NCI-H2081 (cell line): Measurements from ENCODE around the gene FARP1.

Experiments
- DNase-seq, 2 experiments: peaks; one replicate each; lab custom pipeline; 2025; lab: John Stamatoyannopoulos, UW

The FARP1 gene

DNA sequence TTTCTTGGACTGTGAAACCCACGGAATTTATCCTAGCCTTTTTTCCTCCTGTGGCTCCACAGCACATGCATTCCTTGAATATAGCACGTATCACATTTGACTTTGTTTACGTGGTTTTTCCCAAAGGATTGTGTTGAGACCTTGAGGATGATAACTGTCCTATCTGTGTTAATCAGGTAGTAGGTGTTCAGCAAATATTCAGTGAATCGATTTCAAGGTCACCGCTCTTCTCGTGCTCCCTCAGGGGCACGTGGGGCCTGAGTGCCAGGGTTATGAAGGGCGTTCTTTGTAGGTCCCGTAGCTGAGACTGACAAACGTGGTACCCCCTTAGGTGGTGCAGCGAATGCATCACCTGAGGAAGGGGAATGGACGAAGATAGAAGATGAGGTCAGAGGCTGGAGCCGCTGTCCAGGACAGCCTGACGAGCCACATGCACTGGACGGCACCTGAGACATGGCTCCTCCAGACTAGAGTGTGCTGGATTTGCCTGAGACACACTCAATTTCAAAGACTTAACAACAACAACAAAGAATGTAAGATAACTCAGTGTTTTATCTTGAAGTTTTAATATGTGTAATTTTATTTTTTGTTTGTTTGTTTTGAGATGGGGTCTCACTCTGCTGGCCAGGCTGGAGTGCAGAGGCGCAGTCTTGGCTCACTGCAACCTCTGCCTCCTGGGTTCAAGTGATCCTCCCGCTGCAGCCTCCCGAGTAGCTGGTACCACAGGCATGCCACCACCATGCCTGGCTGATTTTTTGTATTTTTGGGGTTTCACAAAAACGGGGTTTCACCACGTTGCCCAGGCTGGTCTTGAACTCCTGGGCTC, 165.4 kb downstream of the FARP1 start:
- DNase-seq = no peak

DNA sequence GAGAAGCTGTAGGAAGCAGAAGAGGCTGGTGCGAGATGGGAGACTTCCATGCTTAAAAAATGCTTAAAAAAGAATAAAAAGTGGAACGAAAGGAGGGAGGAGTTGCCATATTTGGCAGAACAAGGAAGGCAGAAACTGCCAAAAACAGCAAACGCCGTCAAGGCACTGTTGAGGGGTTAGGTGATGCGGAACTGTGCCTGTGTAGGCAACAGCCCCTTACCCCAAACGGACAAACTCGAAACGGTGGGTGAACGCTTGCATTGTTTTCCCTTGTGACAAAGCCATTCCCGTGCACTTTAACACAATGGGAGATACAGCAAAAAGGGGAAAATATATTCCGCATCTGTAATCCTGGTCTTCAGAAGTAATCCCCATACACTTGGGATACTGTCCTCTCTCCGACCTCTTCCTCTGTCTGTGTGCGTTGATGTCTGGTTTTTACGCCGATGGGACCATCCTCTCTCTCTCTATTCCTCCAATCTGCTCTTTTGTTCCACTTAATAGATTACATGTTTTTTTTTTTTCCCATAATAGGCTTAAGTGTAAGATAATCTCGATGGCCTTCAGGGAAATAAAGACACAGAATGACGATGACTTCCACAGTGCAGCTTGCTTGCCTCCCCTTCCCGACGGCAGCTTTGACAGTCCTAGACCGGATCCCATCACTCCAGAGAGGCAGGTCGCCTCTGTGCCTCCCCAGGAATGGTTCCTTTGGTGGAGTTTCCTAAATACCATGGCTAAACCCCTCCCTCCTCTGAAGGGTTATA, 166.9 kb downstream of the FARP1 start:
- DNase-seq = no peak

DNA sequence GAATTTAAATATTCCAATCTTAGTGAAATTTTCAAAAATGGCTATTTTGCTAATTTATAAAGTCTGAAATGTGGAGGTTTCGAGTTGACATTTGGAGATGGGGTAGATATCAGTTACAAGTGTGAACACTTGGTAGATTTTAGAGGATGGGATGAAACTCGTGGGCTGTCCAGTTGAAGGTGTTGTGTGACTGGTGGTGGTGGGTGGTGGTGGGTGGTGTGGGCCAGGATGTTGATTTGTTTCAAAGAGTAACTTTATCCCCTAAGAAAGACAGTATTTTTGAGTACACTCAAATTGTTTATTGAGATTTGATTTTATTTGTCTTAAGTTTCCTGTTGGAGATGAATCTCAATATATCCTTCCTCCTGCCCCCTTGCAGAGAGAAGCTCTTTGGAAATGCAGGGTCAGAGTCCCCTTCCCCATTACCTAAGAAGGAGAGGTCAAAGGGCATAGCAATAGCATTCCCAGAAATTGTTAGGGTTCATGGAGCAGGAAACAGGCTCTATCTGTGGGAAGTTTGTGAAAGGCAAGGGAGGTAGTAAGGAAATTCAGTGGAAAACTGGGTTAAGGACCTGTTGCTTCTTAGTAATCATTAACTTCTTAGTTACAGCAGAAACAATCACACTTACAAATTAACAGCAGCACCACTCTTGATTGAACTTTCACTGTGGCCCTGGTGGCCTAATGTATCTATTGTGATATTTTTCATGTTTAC, 167.7 kb downstream of the FARP1 start:
- no peak for DNase-seq

DNA sequence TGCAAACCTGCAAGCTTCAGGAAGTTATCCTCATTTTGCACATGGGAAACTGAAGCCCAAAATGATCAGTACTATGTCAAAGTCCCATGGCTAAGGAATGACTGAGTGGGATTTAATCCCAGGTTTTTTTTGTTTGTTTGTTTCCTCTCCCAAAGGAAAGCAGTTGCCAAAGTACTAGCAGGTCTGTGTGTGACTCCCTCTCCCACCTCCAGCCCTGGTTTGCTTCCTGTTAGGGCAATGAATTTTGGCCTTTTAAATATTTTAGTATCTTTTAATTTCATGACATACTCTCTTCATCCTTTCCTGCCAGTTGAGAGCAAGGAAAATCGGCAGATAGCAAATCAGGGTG, 168.3 kb downstream of the FARP1 start:
- no peak for DNase-seq

DNA sequence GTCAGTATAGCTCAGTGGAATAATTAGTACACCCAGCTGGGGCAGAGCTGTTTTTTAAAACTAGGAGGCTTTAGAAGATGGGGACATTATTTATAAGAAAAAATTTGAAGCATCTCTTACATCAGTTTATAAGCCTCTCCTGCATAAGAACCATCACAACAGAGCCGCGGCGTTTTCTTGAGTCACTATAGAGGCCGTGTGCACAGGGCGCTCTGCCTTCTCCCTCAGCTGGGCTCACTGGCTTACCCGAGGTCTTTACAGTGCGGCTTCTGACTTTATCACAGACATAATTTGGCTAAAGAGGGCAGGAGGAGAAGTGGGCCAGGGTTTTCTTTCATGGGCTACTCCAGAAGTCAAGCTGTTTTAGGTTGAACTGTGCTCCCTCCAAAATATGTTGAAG, 169.7 kb downstream of the FARP1 start:
- DNase-seq = no peak

DNA sequence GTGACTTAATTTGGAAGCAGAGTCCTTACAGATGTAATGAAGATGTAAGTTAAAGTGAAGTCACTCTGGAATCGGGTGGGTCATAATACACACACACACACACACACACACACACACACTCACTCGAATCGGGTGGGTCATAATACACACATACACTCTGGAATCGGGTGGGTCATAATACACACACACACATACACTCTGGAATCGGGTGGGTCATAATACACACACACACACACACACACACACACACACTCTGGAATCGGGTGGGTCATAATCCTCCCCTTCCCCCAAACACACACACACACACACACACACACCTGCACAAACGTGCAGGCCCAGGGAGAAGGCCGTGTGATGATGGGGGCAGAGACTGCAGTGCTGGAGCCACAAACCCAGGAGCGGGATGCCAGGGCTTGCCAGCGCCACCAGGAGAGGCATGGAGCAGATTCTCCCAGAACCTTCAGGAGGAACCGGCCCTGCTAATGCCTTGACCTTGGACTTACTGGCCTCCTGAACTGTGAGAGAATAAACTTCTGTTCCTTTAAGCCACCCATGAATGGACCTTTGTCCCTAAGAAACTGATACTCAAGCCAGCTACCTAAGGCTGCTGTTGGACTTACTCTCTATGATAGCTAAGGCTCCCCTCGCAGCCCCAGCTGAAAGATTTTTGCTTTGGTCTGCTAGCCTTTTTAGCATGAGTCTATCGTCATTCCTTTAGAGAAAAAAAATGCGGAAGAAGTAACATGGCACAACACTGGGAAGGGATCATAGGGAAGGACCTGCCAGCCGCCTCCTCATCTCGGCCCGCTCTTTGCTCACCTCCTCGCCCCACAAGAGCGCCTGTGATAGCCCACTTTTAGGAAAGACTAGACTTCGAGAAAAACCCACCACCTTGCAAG, 170.4 kb downstream of the FARP1 start:
- DNase-seq = no peak

DNA sequence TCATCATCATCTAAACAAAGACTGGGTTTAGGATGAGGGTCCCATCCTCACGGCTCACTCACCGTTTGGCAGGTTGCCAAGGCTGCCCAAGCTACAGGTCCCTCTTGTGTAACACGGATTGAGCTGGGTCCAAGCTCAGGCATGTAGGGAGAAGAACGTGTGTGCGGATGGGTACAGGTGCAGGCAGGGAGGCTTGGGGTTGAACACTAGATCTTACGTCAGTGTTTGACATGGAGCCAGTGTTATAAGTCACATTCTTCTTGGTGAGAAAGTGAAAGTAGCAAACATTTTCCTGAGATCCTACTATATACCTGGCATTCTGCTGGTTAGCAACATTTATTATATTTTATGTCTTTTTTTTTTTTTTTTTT, 171.0 kb downstream of the FARP1 start:
- DNase-seq = no peak

DNA sequence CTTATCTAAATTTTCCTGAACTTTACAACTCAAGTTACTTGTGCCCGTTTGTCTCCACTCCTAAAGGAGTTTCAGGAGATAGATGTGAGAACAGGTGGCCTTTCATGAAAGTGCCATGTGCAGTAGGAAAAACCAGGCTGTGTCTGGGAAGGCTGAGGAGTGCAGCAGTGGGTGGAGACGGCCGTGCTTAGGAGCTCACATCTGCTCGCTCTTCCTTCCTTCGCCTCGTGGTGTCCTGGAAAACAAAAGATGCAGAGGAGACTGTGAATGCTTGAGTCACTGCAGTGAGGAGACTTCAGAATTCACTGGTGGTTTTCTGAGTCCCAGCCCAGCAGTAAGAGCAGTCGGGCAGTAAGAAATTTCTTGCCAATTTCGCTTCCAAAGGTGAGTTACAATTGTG, 172.6 kb downstream of the FARP1 start:
- no peak for DNase-seq

DNA sequence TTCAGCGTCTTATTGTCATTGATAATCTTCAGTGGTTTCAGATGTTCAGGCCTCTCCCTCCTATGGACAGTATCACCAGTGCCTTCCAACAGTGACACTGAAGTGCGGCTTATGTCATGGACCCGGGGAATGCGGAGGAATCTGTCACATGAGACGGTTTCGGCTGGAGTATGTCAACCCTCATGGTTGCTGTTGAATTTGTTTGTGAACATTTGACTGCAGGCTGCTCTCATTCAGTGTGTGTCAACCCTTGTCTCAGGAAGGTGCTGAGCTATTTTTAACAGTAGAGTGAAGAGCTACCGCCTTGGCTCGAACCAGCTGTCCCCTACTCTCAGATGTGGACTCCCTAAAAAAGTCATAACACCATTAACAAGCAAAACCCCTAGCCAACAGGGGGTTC, 173.0 kb downstream of the FARP1 start:
- DNase-seq = no peak

DNA sequence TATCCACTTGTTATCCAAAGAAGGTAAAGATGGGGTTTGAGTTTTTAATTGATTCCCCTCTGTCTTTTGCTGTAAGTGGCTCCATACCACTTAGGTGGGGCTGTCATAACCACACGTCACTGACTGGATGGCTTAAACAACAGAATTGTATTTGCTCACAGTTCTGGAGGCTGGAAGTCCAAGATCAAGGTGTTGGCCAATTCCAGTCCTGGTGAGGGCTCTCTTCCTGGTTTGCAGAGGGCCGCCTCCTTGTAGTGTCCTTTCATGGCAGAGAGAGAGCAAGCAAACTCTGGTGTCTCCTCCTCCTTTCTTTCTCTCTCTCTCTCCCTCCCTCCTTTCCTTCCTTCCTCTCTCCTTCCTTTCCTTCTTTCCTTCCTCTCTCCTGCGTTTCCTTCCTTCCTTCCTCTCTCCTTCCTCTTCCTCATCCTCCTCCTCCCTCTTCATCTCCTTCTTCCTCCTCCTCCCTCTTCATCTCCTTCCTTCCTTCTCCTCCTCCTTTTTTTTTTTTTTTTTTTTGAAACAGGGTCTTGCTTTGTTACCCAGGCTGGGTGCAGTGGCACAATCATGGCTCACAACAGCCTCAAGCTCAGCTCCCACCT, 174.8 kb downstream of the FARP1 start:
- no peak for DNase-seq

DNA sequence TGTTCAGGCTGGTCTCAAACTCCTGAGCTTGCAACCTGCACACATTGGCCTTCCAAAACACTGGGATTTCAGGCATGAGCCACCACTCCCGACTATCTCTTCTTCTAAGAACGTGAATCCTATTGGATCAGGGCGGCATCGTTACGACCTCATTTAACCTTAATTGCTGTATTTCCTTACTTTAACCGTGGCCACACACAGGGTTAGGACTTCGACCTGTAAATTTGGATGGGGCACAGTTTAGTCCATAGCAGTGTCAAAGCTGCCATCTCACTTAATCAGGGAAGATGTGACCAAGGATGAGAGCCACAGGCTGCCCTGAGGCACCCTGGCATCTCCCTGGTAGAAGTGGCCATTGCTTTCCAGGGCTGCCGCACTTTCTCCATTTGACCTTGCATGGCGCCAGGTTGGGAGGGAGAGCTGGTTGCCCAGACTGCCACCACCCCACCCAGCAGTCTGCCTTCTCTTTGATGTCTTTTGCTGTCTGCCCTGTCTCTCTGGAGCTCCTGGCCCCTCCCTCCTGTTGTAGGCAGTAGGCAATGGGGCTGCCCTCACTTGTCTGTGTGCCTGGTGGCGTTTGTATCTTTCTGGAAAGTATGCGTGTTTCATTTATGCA, 175.5 kb downstream of the FARP1 start:
- DNase-seq = no peak

DNA sequence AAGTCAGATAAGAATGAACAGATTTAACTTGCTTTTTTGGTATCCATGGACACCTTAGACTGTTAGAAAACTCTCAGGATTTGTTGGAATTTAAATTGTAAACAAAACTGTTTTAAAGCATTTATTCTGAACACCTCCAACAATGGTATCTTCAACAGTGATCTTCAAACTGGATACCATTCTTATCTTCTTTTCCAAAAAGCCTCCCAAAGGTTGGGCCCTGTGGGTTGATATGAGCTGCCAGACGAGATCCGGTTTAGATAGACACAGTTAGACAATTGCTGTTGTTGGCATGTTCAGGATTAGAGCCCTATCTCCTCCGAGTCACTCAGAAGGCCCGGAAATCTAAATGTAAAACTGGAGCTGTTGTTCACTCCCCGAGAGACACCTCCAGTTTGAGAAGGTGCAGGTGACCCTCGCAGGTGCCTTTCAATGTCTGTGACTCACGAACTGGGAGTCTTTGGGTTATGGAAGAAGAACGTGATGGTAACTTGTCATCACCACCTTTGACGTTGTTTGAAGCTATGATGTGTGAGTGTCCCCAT, 177.7 kb downstream of the FARP1 start:
- no peak for DNase-seq

DNA sequence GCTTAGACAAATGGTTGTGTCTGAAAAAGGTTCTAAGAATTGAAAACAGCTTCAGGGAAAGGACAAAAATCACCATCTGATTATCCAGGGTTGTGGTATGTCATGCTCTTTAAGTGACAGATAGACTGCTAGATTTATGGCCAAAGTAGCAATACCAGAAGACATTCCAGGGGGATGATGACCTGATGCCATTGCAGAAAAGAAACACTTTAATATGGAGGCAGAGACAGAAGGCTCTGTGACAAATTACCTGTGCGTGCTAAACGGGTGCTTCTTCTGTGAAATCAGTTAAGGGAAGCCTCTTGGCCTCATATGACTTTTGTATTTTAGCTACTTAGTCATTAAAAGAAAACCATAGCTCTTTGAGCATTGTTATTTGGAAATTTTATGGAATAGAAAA, 178.5 kb downstream of the FARP1 start:
- DNase-seq = no peak

DNA sequence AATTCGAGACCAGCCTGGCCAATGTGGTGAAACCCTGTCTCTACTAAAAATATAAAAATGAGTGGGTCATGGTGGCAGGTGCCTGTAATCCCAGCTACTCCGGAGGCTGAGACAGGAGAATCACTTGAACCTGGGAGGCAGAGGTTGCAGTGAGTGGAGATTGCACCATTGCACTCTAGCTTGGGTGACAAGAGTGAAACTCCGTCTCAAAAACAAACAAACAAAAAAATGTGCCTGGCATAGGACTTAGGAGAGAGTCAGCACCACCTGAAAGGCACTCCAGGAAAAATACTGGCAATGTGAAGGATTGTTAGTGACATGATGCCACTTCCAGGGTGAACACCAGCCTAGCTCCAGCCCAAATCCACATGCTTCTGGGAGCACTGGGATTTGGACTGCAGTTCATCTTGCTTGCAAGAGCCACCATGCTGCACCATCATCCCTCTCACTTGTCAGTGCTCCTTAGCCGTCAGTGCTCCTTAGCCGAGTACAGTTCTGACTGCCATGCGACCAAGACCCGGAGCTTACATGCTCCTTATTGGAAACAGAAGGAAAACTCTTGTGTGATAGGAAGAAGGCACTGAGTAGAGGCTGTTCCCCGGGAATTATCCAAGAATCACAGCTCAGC, 179.3 kb downstream of the FARP1 start:
- DNase-seq = no peak

DNA sequence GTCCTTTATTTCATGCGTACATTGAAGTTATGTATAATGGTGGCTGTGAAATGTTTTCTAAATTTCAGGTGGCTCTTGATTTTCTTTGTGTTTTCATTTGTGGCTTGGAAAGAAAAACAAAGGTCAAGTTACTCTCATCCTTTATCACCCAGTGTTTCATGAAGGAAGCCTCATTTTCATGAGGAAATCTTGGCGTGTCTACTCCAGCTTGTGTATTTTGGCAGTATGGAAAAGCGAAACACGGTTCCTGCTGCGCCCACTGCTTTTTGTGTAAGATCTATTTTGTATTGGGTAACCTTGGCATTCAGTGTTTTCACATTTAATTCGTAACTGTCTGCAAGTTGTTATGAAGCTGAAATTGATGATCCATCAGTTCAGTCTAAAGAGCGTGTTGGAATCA, 181.2 kb downstream of the FARP1 start:
- DNase-seq = peak; percentile 12 to 73

DNA sequence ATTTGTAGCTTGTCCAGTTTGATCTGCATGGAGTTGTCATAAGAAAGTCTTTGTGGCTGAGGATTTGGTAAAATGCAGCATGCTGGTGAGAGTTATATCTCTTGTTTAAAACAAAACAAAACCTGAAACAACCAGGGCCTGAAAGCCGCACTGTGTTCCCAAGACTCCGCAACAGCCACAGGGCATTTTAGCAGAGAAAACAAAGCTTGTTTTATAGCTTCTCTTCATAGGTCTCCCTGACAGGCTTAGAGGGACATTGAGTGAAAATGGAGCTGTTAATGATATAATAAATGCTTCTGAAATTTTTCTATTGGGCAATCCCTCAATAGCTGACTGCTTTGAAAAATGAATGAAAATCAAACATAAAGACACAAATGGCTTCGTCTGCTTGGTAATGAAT, 182.8 kb downstream of the FARP1 start:
- DNase-seq = peak; percentile 60 to 87

DNA sequence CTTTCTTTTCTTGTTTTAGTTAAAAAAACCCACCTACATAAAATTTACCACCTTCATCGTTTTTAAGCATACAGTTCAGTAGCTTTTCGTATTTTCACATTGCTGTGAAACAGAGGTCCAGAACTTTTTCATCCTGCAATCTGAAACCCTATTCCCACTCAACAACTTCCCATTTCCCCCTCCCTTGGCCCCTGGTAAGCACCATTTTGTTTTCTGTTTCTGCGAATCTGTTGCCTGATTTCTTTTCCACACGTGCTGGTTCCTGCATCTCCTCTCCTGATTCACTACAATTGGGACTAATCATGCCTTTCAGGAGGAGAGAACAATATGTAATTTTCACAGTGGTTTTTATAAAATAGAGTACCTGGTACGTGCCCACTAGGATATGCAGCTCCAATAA, 183.4 kb downstream of the FARP1 start:
- DNase-seq = peak; percentile 36 to 63

DNA sequence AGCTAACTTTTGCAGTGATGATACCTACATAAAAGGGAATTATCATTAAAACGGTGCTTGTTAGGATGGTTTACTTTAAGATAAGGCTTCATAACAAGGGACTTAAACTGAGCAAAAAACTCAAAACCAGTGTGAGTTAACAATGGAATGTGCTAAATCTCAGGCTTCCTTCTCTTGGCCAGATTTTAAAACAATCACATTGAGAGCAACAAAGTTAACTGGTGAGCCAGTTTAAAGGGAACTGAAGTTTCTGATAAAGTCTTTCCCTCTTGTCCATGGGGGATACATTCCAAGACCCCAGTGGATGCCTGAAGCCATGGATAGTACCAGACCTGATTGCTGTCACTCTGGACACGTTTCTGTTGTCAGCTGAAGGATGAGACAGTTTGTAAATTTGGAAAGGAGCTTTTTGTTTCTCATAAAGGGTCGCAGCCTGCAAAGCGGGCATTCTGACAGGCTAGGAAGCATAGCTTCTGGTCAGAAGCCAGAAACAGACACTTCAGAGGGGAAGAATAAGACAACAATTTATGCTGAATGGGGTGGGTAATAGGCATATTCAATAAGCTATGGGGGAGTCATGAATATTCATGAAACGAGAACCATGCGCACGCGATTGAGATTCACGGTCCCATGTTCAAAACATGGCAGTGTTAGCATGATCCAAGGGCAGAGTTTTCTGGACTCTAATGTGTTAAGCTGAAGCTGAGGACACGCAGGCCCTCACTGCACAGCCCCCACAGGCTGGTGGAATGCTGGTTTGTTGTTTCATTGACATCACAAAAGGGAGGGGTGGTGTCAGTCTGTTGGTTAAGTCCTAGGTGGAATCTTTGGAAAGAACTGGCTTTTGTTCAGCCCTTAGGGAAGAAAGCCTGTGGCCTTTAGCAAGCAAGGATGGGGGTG, 184.7 kb downstream of the FARP1 start:
- no peak for DNase-seq

DNA sequence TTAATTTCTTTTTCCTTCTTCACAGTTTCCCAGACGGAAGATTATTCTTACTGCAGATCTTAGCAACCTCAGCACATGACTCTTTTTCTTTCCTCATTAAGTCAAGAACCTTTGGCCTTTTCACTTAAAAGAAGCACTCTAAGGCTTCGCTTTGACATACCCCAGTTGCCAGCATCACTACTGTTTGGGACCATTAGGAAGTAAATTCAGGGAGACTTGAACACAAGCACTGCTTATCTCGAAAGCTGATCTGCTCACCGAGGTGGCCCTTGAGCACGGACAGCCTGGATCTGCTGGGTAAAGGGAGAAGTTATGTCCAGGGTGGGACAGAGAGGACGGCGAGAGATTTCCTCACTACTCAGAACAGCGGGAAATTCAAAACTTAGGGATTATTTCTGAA, 185.6 kb downstream of the FARP1 start:
- no peak for DNase-seq
